ENCODE data around the gene ADRA2B.

DNA sequence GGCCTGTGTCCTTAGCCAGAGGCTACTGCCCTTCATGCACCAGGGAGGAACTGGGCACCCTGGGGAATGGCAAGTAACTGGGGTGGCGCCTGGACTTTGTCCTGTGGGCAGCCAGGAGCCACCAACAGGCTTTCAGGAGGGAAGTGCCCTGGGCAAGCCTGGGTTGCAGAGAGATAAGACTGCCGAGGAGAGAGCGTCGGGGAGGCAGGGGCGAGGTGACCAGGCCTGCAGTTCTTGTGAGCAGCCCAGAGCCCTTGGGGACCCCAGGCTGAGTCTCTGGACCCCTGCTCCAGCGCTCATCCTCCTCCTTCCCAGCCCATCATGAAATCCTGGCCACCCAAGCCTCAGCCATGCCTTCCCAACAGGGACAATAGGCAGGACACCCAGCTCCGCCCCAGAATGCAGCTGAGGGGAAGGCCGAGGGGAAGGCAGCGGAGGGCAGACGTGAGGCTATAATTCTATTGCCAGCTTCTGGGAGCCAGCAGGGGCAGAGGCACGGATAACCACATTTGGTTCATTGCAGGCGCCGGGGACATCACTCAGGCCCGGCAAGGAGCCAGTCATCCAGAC lies 25.1 kb downstream of the ADRA2B start:
- TF ChIP-seq EP300 (IDR thresholded peaks at IDR 0.05) (no peak), CTCF (IDR thresholded peaks at IDR 0.05) (no peak), POLR2A (IDR thresholded peaks at IDR 0.05) (no peak)
